Activated gamma-delta T cell treated with anti-CD3 and anti-CD28 coated beads, Interleukin-2, amount 50 U/mL, for 16 hours (primary cell): ENCODE results near the gene ECEL1.
"Not testable (repeated sequence)": the region's sequence is repeated elsewhere in the genome, so short reads cannot be mapped to it uniquely, and the experiment has no call there.

ENCODE experiments used
- DNase-seq: peaks from one replicate; pipeline ENCODE4 v3.0.0-alpha.2; 2020; ENCODE audit warnings: low read depth

The ECEL1 gene

DNA sequence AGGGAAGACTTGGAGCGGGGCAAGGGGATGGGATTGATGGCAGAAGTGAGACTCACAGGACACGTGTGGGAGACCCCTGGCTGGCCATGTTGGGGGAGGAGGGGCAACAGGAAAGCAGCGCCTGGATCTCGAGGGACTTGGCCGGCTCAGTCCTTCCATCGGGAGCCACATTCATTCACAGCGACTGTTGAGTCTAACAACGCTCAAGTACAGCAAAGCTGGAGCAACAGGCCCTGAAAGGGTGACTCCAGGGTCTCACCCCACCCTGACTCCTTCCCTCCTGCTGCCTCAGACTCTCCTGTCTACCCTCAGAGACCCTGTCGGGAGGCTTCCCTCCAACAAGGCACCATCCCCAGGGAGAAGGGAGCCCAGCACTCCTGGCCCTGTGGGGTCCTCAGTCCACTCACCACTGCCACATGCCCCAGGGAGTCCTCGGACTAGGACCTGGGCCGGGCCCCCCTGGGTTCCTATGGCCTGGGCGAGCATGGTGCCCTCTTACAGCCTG is 46.4 kb downstream of the ECEL1 start:
- DNase-seq, result no peak

DNA sequence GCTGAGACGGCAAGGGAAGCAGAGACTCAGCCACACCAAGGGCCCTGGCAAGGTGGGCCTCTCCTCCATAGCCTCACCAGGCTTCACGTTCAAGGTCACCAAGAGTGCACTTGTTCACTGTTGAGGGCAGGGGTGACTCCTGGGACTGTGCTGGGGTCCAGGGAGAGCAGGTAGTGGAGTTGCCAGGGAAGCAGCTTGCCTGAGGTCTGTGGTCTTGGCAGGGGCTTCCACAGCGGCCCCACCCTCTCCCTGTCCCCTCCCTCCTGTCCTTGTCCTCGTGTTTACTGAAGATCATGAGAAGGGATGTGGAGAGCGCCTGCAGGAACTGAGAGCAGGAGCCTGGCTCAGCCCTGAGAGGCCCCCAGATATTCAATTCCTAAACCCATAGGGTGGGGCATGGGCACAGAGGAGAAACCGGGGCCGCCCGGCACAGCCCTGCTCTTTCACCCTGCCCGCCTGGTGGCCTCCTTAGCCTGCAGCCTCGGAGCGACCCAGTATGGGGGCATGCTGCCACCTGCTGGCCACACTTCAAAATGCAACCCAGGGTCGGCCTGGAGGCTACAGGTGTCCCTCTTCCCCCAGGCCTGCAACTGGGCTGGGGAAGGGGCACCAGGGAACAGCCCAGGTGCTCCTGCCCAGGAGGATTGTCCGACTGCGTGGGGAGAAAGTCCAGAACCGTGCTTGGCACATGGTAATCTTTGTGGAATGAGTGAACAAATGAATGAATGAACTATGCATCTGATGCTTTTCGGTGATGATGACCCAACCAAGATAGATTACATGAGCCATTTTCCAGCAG is 47.2 kb downstream of the ECEL1 start:
- peak; percentile 83 for DNase-seq

DNA sequence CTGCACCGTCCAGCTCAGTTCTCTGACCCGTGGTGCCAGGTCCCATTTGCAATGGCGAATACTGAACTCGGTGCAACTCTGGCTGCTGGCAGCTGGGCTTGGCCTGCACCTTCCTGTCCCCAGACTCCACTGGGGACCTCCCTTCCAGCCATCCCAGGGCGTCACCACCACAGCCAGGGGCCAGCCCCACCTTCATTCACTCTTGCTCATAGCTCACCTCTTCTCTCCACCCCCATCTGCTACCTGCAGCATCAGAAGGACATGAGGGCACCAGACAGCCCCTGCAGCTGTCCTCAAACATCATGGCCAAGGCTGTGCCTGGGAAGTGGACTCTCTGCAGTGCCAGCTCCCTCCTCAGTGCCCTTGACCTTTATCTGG is 47.9 kb downstream of the ECEL1 start:
- DNase-seq, result no peak

DNA sequence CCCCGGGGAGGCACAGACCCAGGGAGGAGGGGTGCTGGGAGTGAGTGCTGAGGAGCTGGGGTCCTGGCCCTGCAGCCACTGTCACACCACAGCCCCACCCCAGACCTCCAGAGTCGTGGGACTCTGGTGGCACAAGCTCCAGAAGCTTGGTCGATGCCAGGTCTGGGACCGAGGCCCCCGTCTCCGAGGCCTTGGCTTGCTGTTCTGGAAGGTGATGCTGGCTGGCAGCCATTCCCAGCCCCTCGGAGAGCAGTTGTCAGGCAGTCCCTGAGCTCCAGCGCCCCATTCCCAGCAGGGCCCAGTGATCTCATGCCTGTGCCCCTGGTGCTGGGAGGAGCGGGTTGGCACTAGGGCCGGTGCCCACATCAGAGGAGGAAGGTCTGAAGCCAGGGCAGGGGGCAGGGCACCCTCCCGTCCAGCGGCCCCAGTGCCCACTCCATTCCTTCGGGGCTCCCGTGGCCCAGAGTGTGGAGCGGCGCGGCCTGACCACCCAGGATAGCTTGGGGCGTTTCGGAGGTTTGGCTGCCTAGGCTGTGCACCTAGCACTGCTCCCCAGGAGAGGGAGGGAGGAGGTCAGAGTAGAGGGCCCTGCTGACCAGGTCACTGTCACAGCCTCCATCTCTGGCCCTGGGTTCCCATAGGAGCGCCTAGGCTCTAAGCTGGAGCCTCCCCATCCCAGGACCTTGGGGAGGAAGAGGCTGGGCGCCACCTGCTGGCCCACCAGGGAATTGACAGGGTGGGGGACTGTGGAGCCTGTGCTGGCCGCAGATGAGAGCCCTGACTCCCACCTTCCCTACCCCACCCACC is 48.5 kb downstream of the ECEL1 start:
- DNase-seq, result peak; percentile 15

DNA sequence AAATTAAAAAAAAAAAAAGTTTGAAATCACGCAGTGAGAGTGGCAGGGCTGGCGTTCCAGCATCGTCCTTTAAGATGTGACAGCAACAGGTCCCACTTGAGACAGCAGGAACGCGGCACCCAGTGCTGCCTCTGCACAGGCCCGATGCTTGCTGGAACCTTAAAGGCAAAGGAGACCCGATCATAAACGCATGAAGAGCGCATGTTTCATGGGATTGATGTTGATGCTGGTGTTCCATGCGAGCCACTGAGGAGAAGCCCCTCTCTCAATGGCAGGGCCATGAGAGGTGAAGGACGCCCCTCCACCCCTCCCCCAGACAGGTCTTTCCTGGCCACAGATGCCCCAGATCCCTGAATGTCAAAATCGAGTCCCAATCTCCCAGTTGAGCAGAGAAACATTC is 49.5 kb downstream of the ECEL1 start:
- DNase-seq, result no peak

DNA sequence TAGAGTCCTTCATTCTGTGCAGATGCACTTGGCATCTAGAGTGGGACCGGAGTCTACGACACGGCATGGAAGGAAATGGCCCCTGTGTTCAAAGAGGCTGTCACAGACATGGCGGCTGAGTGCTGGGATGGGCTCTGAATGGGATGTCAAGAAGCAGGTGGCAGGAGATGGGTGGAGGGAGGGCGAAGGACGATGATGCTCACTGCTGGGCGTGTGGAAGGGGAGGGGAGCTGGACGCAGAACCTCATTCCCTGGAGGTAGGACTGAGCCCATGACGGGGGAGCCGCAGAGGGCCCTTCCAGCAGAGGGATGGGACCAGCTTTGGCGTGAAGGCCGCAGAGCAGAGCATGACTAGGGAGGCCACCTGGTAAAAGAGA is 50.5 kb downstream of the ECEL1 start:
- no peak for DNase-seq

DNA sequence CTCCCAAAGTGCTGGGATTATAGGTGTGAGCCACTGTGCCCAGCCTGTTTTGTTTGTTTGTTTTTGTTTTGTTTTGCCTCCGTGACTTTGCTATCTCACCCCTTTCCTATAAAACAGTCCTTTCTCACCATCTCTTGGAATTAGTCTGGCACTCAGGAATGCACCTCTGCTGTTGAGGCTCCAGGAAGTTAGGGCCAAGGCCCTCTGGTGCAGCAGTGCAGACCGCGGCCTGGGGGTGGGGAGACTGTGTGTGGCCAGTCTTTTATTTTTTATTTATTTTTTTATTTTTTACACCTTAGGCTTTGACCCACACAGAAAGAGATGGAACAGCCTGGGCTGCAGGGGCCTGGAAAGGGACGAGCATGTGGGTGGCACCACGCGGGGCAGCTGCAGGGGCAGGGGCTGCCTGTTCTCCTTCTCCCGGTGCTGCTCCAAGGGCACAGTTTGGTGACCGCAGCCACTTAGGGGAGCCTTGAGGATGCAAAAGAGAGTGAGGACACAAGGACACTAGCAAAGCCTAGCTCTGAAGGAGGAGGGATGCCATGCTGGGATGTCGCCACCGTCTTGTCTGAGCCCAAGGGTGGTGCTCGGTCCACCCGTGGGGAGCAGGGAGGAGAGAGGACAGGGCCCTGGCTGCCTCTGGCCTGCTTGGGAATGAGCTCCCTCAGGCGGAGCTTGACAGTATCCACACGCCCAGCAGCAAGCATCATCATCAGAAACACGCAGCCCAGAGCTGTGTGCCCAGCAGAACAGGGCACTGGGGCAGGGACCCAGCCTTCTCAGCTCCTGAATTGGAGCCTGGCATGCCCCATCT is 51.0 kb downstream of the ECEL1 start:
- DNase-seq, result no peak

DNA sequence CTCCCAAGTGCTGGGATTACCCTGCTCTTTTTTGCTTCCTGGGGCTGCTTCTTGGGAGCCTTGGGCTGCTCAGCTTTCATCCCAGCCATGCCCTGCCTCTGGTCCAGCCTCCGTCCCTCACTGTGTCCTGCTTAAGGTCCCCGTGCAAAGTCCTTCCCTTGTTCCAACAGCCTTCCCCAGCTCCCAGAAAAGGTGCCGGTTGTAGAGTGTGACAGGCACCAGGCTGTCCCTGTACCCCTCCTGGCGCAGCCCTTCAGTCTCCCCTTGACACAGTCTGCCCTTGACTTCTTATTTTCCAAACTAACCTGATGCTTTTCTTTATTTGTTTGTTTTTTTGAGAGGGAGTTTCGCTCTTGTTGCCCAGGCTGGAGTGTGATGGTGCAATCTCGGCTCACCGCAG is 51.8 kb downstream of the ECEL1 start:
- DNase-seq, result no peak

DNA sequence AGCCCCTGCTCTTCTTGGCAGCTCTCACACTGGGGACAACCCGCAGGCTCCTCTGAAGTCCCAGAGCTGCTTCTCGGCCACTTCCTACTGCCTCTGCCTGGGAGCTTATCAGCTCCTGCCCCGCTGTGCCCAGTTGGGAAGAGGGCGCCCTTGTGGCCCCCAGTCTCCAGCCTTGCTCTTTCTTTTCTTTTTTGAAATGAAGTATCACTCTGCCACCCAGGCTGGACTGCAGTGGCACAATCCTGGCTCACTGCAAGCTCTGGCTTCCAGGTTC is 52.3 kb downstream of the ECEL1 start:
- DNase-seq, result no peak

DNA sequence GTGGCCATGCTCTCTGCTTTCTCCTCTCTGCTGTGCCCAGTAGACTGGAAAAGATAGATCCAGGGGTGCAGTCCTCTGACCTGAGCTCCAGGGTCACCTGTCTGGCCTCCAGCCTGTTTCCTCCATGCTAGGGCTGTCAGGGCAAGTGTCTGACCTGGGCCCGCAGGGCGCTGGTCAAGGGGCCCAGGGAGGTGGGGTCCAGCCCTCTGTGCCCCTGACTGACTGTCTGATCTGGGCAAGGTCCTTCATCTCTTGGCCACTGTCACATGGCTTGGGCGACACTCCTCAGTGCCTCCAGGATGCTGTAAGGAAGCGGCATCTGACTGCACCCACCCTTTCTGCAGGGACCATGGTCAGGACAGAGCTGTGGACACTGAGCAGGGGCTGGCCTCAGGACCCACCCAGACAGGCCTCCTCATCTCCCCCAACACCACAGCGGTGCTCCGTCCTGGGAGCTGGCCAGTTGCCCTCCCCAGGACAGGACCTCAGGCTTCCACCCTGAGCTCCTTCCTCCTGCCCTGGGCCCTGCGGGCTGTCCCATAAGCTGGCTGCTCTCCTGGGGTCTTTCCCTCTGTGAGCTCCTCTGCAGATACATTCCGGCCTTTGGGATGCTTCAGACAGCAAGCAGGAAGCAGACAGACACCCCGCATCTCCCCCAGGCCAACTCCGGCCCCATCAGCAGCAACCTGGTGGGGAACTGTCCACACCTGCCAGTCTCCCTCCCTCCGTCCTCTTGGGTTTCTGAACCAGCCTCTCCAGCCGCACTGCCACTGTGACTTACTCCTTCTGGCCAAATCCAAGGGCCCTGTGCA is 52.9 kb downstream of the ECEL1 start:
- no peak for DNase-seq

DNA sequence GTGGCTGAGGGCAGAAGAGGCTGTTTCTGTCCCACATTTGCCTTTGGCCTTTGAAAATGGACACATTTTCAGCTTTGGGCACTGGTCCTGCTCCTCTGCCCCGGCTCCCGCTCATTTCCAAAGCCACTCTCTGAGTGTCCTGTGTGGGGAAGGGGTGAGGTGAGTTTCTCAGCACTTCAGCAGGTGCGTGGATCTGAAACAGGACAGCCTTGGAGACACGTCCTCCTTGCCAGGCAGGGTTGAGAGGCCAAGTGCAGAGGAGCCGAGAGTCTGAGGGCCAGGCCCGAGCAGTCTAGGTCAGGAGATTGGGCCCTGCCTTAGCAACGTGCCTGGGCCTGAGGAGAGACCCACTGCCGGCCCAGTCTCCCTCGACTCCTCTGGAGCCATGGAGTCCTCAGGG is 53.5 kb downstream of the ECEL1 start:
- no peak for DNase-seq

DNA sequence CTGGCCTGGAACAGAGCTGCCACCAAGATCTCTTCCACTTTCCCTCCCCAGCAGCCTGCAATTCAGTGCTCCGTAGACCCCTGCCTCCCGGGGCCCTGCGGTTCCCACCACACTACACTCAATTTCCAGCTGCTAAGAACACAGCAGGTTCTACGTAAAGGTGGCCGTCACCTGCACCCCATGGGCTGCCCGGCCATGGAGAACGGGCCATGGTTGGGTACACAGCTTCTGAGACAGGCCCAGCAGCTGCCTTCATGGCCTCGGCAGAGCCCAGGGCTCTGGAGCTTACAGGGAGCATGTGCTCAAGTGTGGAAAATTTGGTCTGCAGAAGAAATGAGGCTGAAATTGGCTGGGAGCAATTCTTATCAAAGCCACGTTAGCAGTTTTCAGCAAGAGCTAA is 54.0 kb downstream of the ECEL1 start:
- not testable (repeated sequence) for DNase-seq

DNA sequence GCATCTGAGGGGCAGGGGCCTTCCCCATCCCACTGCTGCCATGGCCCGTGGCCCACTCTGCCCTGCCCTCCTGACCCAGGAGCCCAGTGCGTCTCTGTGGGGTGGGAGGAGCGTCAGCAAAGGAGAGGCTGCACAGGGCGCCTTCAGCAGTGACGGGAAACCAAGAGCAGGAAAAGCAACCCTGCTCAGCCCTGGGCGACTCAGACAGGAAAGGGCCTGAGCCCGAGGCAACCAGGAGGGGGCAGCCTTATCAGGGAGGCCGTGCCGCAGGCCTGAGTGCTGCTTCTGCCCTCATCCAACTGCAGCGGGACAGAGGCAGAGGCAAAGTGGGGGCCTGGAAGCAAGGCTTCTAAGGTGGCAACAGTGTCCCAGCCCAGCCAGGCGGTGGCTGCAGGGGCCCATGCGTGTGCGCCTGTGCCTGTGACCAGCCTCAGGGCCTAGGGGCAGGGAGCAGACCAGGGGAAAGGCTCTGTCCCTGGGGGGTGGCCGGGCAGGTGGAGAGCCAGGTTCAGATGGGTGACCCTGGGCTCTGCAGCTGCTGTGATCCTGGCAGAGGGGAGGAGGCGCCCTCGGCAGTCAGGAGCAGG is 54.9 kb downstream of the ECEL1 start:
- no peak for DNase-seq

DNA sequence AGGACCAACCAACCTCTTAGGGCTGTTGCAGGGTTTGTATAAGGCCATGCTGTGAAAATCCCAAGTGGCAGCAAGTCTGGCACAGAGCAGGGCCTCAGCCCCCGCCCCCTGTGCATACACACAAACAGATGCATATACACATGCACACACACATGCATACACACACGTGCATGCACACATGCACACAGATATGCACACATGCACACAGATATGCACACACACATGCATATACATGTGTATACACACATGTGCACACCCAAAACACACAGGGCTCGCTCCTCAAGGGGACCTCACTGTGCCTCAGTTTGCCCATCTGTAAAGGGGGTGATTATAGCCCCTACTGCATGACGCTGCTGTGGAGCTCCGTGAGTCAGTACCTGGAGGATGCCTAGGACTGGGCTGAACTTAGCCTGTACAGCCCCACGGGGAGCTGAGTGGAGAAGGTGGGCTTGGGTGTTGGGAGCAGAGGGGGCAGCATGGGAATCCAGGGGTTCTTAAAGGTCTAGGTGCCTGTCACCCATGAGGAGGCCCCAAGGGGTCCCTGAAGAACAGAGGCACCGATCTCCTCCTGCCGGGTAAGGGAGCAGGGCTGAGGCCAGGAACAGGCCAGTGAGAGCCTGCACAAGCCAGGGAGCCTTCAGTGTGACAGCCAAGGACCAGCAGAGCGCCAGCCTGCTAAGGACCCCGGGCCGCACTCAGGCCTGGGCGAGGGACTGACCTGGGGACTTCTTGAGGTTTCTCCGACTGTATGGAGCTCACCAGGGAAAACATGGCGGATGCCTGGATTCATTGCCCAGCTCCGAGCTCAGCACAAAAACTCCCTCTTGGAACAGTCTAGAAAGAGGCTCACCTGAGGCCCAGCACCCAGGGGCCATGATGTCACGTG is 55.7 kb downstream of the ECEL1 start:
- no peak for DNase-seq
